BJ (cell line): ENCODE data around the gene SLC25A13. TPM values are rescaled to one million over a fixed set of nuclear protein-coding genes. Genes with fewer than 3 reads are reported as not detected.

Experiments used
- CTCF ChIA-PET: fragments of 350-600 bp; formaldehyde crosslinking; extraction: SDS; loops from one replicate; lab custom pipeline; 2021; ENCODE audit warnings: antibody characterized with exemption, inconsistent platforms; lab: Yijun Ruan, JAX
- POLR2A ChIA-PET: fragments of 300-600 bp; sonication (Branson Sonifier 250); formaldehyde crosslinking; extraction: SDS; loops from one replicate; lab custom pipeline; 2021; ENCODE audit warnings: antibody characterized with exemption; lab: Charles Lee
- DNase-seq: peaks from one replicate; pipeline ENCODE4 v3.0.0-alpha.2; 2011; ENCODE audit warnings: low read depth
- H3K27me3 ChIP-seq: 2 replicates; pipeline ENCODE4 v1.6.0; 2011; ENCODE audit warnings: low read length; ENCODE audit not compliant: control insufficient read depth, insufficient read depth
- H3K36me3 ChIP-seq: 2 replicates; pipeline ENCODE4 v1.5.1; 2011; ENCODE audit warnings: low read length; ENCODE audit not compliant: control insufficient read depth, insufficient read depth
- H3K4me3 ChIP-seq: 2 replicates; pipeline ENCODE4 v1.5.1; 2011; ENCODE audit warnings: low read depth, mild to moderate bottlenecking, control low read depth, low read length
- CTCF ChIP-seq: IDR thresholded peaks from 2 replicates; pipeline ENCODE4 v1.5.1; 2011; ENCODE audit warnings: low read depth, mild to moderate bottlenecking, control low read depth, inconsistent platforms, low read length, moderate library complexity; ENCODE audit not compliant: insufficient read depth
- polyA plus RNA-seq: library from polyadenylated mRNA; depleted of rRNA; stranded (reverse); fragments of >200 nt; gene quantifications from 2 replicates; pipeline ENCODE4 v1.2.3, GENCODE V29; 2011

Gene SLC25A13
- polyA plus RNA-seq, 1 experiment: 6.2 TPM

GRCh38 chr7:96344236-96344635 lies 22.3 kb upstream of the SLC25A13 start:
- Histone ChIP-seq H3K27me3 (no peaks in the 10 kb centered on the region), H3K36me3 (no peaks in the 10 kb centered on the region), H3K4me3 (no peak overlapping the region)
- DNase-seq: no peak
- no peak for TF ChIP-seq CTCF
- POLR2A ChIA-PET: no interaction called here
- CTCF ChIA-PET: no interaction called here

- ChIA-PET POLR2A (no interaction called here), CTCF (interaction anchor here (1.6 kb wide), 1 partner anchor 12 kb away, joined by 4 read pairs; no protein-coding TSS in a partner anchor)
- no peak for TF ChIP-seq CTCF
- H3K36me3 ChIP-seq: no peaks in the 10 kb centered on the region
- H3K27me3 ChIP-seq: no peaks in the 10 kb centered on the region
- H3K4me3 ChIP-seq: no peak overlapping the region
- DNase-seq: no peak
These were observed 20.2 kb upstream of the SLC25A13 start for GRCh38 chr7:96342049-96342448.

- POLR2A ChIA-PET: no interaction called here
- Histone ChIP-seq H3K4me3 (no peak overlapping the region), H3K36me3 (no peaks in the 10 kb centered on the region), H3K27me3 (no peaks in the 10 kb centered on the region; the same call in 1 of the 2 replicates)
- CTCF ChIA-PET: no interaction called here
- DNase-seq: no peak
- no peak for TF ChIP-seq CTCF
These were observed 15.6 kb upstream of the SLC25A13 start for GRCh38 chr7:96337519-96337918.

GRCh38 chr7:96332325-96332724 lies 10.4 kb upstream of the SLC25A13 start:
- no peak for TF ChIP-seq CTCF

GRCh38 chr7:96331775-96332174 lies 9.9 kb upstream of the SLC25A13 start:
- POLR2A ChIA-PET: no interaction called here
- Histone ChIP-seq H3K27me3 (no peaks in the 10 kb centered on the region; the same call in 1 of the 2 replicates), H3K36me3 (no peaks in the 10 kb centered on the region), H3K4me3 (no peak overlapping the region)
- CTCF ChIA-PET: interaction anchor here (1.1 kb wide), 1 partner anchor 16 kb away, joined by 3 read pairs; no protein-coding TSS in a partner anchor
- no peak for DNase-seq
- TF ChIP-seq CTCF: no peak

More at GRCh38 chr7:96332325-96332724, 10.4 kb upstream of the SLC25A13 start:
- Histone ChIP-seq H3K27me3 (no peaks in the 10 kb centered on the region; the same call in 1 of the 2 replicates), H3K4me3 (no peak overlapping the region), H3K36me3 (no peaks in the 10 kb centered on the region)
- POLR2A ChIA-PET: no interaction called here
- CTCF ChIA-PET: interaction anchor here (0.6 to 1.1 kb wide), 2 partner anchors 16 to 243 kb away, joined by 3 read pairs; no protein-coding TSS in a partner anchor
- DNase-seq: no peak
